Kidney capillary endothelial cell (primary cell): ENCODE results near the gene TMEM30A.

Experiments
- DNase-seq: peaks from one replicate; pipeline ENCODE4 v3.0.0-alpha.2; 2018; ENCODE audit warnings: low spot score

The TMEM30A gene

DNA sequence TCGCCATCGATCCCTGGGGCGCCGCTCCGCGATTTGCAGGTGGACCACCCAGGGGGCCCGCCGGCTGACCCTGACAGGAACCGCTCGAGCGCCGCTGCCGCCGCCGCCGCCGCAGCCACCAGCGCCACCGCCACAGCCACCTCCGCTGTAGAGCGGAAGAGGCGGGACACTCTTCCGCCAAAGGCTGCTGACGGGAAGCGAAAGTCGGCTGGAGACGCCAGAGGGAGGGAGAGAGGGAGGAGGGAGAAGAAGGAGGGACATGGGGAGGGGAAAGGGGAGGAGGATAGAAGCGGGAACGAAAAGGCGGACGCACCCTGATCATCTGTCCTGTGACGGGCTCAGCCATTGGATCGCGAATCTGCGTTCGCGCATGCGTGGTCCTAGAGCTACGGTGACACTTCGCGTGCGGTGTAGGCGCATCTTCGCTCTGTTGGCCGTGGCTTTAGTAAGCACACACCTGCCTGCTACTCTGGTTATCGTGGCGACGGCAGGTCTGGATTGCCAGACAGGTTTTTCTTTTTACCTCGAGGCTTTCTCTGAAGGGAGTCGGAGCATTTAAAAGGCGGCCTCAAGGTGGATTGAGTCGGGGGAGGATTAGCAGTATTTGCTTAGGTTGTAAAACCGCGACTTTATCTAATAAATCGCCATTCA lies at the start of gene TMEM30A:
TMEM30A (minus strand) TSS at position 161 of the 651 bp plus-strand sequence; CDS start at position 7, 154 bp downstream.
- DNase-seq, result peak; percentile 96

DNA sequence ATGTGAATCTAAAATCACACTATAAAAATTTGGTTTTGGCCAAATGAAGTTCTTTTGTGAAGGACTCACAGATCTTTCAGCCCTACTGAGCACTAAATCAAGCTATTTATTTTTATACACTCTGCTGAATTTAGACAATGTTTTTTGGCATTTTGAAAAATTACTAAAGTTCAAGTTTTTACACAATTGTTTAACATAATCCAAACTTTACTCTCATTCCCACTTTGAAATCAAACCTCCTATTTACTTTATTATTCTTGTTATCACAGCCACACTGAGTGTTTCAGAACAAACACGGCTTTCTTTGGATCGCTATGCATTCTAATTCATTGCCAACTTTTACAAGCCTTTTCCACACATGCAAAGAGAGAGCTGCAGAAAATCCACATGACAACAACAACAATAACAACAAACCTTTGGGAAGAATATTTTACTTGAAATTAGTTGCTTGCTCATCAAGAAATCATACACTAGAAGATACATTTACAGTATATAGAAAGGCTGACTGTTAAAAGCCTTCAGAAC lies 49.1 kb upstream of the TMEM30A start:
- DNase-seq, result no peak

DNA sequence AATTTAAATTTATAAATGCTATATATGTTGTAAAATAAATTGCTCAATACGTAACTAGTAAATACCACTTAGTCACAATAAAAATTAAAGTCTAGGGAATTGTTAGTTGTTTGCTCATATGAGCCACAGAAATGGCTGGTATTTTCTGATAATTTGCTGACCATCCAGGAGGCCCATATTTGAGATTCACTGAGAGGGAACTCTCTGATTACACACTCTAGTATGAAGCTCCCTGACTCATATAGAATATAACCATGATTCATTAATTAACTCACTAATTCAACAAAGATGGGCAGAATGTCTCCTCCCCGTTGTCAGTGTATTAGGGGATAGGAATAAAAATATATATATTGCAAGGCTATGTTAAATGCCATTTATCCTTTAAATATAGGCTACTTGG lies 46.6 kb upstream of the TMEM30A start:
- DNase-seq, result no peak

DNA sequence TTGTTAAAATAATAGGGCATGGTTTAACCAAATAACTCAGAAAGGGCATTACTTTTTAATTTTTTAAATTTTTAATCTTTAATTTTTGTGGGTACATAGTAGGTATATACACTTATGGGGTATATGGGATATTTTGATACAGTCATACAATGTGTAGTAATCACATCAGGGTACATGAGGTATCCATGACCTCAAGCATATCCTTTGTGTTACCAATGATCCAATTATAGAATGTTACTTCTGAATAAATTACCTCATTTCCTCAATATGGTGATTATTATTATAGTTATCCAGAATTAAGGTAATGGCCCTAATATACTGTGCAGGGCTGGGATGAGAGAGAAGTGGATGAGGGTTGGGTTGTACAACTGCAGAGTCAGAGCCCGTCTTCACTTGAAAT lies 45.1 kb upstream of the TMEM30A start:
- DNase-seq, result no peak

DNA sequence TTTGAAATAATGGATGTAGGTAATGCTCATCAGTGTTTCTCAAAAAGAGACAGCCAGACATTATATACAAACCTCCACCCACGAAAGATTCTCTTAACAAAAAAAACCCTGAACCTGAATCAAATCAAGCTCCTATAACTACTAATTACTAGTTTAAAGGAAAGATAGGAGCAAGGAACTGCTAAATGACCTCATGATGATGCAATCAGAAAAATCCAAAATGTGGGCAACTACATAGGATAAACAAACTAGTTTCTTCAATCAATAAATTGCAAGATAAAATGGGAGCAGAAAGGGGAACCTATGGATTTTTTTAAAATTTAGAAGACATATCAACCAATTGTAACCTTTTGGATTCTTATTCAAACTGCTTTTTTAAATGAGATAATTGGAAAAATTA lies 43.2 kb upstream of the TMEM30A start:
- no peak for DNase-seq

DNA sequence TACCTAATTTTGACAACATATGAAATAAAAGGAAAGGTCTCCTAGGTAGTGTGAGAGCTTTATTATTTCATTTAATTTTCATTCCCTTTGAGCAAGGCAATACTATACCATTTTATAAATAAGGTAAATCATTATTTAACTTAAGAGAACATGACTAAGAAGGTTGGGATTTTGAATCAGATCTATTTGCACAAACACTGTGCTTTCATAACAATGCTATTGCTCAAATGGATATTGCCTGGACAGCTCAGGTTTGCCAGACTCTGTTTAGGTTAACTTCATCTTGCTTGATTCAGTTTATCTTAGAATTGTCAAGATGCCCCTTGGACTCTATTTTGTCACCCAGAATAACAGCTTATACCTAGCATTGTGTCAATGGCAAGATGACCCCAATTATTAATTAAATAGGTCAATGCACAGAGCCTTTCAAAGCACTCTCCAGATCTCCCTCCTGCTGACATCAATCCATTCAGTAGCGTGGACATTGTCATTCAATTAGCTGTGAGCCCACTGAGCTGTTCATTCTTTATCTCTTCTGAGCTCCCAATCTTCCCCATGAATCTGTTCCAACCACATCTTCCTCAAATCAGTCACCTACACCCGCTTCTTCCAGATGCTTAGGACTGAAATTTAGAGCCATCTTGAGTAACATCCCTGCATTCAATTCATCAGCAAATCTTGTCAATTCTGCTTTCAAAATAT lies 42.1 kb upstream of the TMEM30A start:
- DNase-seq, result no peak

DNA sequence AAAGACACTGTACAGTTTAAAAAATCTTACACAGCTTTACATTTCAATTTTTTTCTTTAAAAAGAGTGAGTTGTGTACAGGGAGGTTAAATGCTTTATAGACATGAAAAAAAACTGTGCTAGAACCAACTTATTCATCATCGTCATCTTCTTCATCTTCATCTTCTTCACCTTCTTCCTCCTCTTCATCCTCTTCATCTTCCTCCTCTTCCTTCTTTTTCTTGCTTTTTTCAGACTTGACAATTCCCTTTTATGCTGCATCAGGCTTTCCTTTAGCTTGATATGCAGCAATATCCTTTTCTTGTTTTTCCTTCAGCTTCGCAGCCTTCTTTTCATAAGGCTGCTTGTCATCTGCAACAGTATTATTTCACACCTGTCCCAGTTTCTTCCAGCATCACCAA lies 34.3 kb upstream of the TMEM30A start:
- no peak for DNase-seq

DNA sequence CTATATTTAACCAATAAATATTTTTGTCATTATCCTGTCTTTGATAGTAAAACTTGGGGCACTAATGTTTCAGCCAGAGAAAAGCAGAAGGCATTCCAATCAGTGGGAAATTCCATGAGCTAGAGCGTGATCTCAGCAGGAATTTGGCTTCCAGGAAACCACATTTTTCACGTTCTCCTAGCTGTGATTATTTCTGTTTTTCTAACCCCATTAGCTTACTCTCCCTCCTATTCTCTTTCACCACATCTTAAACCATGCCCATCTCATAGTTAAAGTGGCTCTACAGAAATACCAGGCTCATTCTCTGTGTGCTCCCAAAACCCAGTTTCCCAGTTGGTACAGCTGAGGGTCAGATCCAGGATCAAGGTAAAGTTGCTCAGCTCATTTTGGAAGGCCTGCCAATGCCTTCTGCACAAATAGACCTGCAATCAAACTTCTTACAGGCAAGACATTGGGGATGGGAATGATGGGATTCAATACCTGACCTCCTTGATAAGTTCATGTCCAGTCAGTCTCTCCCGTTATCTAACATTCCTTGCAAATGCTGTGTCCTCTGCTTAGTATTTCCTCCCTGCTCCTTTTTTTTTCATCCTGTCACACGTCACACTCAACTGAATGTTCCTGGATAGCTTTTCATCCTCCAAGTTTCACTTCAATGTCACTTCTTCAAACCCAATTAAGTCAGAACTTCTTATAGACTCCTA lies 33.1 kb upstream of the TMEM30A start:
- DNase-seq, result no peak

DNA sequence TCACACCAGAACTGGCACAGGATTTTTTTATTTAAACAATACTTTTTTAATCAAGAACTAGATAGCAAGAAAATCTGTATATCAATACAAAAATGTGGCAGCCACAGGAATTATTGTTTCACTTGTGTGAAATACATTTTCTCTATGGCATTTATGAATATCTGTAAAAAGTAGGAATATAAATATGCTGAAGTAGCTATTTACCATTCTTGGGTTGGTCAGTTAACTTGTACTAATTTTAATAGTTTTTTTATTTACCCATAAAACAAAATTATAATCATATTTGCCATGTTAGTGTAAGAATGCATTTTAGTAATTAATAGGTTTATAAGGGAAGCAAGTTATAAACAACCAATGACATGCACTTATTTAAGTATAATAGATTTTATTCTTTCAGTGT lies 31.4 kb upstream of the TMEM30A start:
- no peak for DNase-seq

DNA sequence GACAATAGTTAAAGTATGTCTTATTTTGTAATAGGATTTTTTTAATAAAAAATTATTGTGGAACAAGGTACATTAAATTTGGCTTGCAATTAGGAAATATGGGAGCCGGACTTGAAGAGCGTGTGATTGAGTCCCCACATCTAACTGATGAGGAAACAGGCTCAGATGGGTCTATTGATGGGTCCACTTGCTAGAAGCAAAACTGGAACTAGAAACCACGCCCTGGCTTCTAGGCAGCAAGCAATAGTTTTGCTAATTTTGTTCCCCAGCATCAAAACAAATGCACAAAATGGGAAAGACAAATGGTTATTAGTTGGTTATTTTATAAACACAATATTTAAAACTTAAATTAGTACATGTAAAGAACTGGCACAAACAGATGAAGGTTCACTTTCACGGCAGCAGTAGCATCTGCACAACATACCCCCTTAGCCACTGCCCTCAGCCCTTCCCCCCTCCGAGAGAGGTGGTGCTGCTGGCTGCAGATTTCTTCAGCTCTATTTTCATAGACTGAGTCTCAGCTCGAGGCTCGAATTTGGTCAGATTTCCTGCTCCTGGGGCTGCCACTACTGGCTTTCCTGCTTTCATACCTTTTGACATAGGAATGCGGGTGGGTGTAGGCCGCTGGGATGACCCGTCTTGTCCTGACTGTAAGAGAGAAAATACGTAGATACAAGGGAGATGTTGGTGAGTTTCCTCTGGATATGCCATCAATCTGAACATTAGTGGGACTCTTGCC lies 23.8 kb upstream of the TMEM30A start:
- no peak for DNase-seq

DNA sequence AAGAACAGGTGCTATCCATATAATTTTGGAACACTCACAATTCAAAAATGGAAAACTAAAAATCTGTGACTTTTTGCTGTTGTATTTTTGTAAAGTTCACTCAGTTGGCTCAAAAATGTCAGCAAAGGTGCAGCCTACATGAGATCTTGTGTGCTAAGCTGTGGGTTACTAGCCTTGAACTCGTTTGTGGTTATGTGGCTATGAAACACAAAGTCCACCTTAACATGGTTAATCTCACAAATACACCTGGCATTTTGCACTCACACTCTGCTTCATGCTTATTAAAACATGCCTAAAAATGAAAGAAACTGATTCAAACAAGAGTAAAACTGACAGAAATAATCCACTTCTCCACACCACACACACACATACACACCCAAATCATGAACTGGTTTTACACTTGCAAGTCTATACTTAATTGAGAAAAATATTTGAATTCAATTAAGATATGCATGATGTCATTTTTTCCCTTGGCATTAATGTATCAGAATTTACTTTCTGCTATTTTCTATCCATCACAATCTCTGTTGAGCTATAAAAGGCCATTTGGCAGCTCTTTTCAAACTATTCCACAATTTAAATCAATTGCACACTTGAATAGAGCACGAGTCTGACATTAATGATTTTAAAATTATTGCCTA lies 22.9 kb upstream of the TMEM30A start:
- no peak for DNase-seq

DNA sequence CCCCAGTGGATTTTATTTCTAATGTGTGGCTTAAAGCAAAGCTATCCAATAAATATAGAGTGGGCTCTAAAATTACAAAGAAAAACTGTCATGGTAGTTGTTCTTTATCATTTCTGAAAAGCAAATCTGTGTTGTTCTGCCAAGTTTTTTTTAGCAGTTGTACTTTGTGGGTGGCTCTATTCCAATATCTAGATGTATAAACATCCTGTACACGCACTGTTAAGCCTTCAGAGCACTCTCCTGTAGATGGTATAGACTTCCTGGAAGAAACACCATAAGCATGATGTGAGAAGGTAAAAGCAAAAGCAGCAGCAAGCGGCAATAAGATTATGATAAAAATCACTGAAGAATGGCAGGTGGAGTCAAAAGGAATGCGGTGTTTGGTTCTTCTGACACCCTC lies 21.5 kb upstream of the TMEM30A start:
- DNase-seq, result no peak

DNA sequence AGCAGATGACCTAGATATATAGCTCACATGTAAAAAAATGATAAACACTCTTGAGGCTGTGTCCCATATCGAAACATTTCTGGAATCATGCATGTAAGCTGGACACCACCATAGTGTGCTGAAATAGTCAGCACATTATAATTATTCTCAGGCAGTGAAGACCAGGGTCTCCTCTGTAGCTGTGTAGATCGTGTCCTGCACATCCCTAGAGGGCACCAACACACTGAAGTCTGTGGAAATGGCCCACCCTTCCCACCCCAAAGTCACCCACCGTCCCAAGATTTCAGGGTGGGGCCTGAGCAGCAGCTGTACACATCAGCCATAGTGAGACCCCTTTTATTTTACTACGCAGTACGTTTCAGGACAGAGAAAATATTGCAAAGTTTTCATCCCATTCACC lies 21.0 kb upstream of the TMEM30A start:
- DNase-seq, result no peak

DNA sequence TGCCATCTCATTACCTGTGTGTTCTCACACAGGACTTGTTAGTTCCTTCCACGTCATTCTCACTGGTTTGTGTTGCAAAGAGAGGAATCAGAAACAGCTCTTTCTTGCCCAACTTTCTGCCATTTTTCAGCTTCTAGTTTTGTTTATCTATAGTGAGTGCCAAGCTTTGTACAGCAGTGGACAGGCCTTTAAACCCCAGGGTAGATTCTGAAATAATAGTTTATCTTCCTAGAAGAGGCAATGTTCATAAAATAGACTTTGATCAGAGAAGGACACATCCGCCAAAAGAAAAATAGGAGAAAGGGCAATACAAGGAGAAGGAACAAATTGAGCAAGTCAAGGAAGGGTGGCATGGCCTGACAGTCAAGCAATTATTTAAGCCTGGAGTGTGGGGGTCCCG lies 17.7 kb upstream of the TMEM30A start:
- no peak for DNase-seq

DNA sequence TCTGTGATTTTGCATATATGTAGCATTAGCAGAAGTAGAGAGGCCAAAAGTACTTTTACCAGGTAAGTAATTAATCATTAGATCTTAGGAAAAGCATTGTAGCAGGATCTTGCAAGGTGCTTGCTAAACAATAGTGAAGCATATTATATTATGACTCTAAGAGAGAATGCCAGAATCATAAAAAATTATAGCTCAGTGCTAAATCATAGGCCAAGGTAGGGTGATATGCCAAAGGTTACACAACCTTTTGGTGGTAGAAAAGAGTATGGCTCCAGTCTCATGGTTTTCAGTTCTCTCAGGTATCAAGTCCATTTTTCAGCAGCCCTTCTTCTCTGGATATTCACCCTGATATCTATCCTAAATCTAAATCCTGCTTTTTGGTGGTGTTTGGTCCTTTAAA lies 16.9 kb upstream of the TMEM30A start:
- no peak for DNase-seq

DNA sequence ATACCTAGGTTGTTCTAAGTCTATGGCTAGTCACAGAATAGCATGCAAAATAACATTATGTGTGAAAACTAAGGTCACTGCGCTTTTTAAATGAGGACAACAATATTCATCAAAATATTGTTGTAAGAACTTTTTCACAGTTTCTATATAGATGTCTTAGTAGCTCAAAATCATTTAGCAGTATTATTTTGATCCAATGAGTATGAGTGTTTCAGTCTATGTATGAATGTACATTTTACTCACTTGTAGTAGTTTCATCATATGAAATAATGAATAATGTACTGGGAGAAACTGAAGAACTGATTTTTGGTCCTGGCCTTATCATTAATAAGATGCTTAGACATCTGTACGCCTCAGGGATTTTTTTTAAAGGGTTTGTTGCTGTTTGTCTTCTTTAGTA lies 16.5 kb upstream of the TMEM30A start:
- DNase-seq, result no peak

DNA sequence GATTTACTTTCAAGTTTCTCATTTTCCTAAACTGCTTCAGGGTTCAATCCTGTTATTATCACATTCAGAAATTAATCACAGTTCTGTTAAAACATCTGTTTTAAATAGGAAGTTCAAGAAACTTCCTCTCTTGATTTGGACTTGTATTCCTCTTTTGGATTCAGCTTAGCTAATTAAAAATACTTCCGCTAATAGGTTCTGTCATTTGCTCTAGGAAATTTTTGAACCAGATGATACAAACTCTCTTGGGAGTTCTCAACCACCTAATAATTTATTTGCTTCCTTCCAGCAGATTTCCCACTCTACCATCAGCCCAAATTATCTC lies 15.9 kb upstream of the TMEM30A start:
- no peak for DNase-seq

DNA sequence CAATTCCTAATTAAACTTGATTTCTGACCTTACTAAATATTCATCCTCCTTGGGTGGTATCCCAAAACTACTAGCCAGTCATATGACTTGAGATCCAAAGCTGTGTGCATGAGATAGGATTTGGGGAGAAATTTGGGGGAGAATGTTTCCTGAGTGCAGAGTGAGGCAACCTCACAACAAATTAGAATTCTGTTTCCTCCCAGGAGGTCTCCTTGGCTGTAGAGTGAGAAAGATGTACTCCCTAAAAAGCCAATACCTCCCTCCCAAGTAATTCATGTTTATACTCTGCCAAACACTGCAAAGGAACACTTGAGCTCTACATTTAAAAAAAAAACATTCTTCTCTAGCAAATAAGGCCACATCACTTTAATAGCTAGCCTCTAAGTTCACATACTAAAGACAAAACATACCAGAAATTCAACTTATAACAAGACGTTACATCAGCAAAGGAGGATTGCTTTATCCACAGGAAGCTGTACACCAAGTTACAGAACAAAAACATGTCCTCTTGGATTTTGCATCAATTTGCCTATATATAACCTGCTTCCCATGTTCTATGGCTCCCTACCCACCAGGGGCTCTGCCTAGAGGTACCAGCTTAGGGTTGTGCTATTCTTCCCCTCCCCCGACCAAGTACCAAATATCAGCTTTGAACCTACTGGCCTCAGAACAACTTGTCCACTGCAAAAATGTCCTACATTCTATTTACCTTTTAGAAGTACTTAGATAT lies 15.4 kb upstream of the TMEM30A start:
- no peak for DNase-seq

DNA sequence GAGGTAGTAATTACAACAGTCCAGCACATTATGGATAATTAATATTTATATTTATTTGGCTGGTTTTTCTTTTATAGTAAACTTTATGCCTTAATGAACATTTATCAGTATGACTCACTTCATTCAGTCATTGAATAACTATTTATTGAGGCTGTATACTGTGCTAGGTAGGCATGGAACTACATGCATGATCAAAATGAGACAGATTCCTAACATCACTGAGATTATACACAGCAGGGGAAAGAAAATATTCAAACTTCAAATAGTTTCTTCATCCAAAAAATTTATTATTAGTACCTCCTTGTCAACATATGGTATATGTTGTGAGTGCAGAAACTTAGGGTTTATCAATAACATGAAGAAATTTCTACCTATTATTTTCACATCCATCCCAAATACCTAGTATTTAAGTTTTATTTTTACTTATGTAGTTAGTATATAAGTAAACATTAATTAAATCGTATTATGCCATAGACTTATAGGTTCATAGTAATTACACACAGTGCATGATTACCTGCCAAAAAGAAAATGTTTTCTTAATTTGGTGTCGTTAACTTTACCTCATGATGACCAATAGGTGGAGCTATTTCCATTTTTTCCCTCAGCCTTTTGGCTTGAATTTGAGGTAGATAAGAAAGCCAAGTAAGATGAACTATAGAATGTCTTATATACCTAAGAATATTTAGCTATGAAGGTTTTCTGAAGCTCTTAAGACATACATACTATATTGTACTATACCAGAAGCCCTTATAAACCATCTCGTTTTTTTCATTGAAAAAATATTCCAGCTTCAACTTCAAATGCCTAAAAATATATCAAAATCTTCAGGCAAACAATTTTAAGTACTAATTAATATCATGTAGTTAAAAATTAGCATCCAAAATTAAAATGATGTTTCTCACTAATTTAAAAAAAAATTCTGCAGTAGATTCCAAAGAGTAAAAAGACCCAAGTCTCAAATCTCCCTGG lies 12.5 kb upstream of the TMEM30A start:
- peak; percentile 76 for DNase-seq

DNA sequence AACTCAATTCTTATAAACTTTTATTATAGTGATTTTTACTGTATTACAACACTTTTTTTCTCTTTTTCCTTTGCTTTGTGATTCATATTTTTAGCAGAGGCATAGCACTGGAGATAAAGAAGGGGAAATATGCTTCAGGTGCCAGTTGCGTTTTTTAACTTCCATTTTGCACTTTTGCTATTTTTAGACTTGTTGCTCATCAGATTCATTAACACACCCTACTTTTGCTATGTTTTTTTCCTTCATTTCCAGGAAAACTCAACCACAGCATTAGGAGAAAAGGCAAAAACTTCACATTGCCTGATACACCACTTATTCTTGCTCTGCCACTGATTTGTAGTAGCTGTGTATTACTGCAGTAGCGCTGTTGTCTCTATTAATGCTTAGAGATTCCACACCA lies 8.0 kb upstream of the TMEM30A start:
- no peak for DNase-seq
